Smooth muscle cell (in vitro differentiated cells): ENCODE measurements around the gene TPRA1. TPM values are rescaled to one million over a fixed set of nuclear protein-coding genes. Genes with fewer than 3 reads are reported as not detected.

ENCODE experiments used
- DNase-seq: peaks from one replicate; lab custom pipeline; 2025; ENCODE audit not compliant: unreplicated experiment; lab: John Stamatoyannopoulos, UW
- H2AFZ ChIP-seq: fragments of 200-600 bp; sonication (generic); 2 replicates; pipeline ENCODE4 v1.6.0; 2016; ENCODE audit warnings: antibody characterized with exemption, low read depth, mild to moderate bottlenecking
- H3F3A ChIP-seq: fragments of 200-600 bp; sonication (generic); 2 replicates; pipeline ENCODE4 v1.6.0; 2017; ENCODE audit warnings: antibody characterized with exemption, low read depth
- H3K27ac ChIP-seq: fragments of 200-600 bp; sonication (generic); 2 replicates; pipeline ENCODE4 v1.5.1; 2016; ENCODE audit warnings: low read depth, mild to moderate bottlenecking
- H3K27me3 ChIP-seq: fragments of 200-600 bp; sonication (generic); 2 replicates; pipeline ENCODE4 v1.6.1; 2016; ENCODE audit warnings: low read depth, mild to moderate bottlenecking
- H3K36me3 ChIP-seq: fragments of 200-600 bp; sonication (generic); 2 replicates; pipeline ENCODE4 v1.5.1; 2016; ENCODE audit warnings: low read depth
- H3K4me1 ChIP-seq: fragments of 200-600 bp; sonication (generic); 2 replicates; pipeline ENCODE4 v1.5.1; 2016; ENCODE audit warnings: low read depth
- H3K4me2 ChIP-seq: fragments of 200-600 bp; sonication (generic); 2 replicates; pipeline ENCODE4 v1.6.0; 2016; ENCODE audit warnings: mild to moderate bottlenecking
- H3K4me3 ChIP-seq: fragments of 200-600 bp; sonication (generic); 2 replicates; pipeline ENCODE4 v1.5.1; 2016; ENCODE audit warnings: mild to moderate bottlenecking
- H3K79me2 ChIP-seq: fragments of 200-600 bp; sonication (generic); 2 replicates; pipeline ENCODE4 v1.6.0; 2016; ENCODE audit warnings: low read depth, mild to moderate bottlenecking
- H3K9ac ChIP-seq: fragments of 200-600 bp; sonication (generic); 2 replicates; pipeline ENCODE4 v1.6.0; 2016; ENCODE audit warnings: low read depth
- H3K9me3 ChIP-seq: fragments of 200-600 bp; sonication (generic); replicated peaks from 2 replicates; pipeline ENCODE4 v1.5.1; 2016; ENCODE audit warnings: low read depth
- H4K20me1 ChIP-seq: fragments of 200-600 bp; sonication (generic); 2 replicates; pipeline ENCODE4 v1.6.0; 2016; ENCODE audit warnings: low read depth
- CTCF ChIP-seq: fragments of 200-600 bp; sonication (generic); IDR thresholded peaks from 2 replicates; pipeline ENCODE4 v1.5.1; 2017; ENCODE audit warnings: borderline replicate concordance, mild to moderate bottlenecking, antibody characterized with exemption; ENCODE audit not compliant: insufficient read depth, poor library complexity, severe bottlenecking
- WGBS: methylation state at CpG from one replicate; pipeline ENCODE4 v1.1.7; 2016; ENCODE audit warnings: low lambda C conversion rate; 5-methylcytosine and 5-hydroxymethylcytosine counted together
- polyA plus RNA-seq: library from polyadenylated mRNA; unstranded; fragments of >200 nt; fragmentation: Nextera tagmentation; extraction: Ambion mirVana; gene quantifications from 2 replicates; pipeline ENCODE4 v1.2.1, GENCODE V29; 2016
- total RNA-seq: library from RNA; depleted of rRNA; stranded (reverse); fragments of >200 nt; gene quantifications from 2 replicates; pipeline ENCODE4 v1.2.3, GENCODE V29; 2014

Gene TPRA1
- total RNA-seq (21.6 and 25.9 TPM in 2 replicates), polyA plus RNA-seq (33.0 and 43.5 TPM in 2 replicates)

DNA sequence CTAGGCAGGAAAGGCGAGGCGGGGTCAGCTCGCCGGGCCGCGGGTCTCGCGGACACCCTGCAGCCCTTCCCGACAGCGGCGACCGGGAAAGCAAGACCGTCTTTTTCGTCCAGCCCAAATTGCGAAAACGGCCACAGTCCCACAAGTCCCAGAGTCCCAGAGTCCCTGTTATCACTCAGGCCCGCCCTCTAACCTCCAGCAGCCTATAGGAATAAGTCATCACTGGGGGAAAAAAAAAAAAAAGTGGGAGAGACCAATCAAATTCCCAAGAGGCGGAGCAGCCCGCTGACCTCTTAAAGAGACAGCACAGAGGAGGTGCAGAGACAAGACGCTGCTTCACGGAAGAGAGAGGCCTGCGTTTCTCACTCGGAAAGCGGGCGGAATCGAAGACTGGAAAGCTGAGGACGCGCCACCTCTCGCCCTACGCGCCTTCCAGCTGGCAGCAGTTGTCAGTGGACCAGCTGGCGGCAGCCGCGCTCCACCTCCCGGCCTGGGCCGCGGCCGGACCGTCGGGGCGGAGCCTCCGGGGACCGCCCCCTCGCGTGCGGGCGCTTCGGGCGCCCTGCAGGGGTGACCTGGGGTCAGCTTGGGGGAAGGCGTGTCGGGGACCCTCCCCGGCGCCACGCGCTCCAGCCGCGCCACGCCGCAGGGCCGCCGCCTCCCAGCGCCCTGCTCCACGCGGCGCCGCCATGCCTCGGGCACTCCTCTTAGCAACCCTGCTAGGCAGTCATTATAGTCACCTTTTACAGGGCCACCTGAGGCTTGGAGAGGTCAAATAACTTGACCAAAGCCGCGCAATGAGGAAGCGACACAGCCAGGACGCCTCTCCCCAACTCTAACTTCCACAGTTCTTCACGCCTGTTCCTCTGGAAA lies at the start of gene TPRA1:
Gene TPRA1 (minus strand): TSS at position 141 of the 873 bp plus-strand sequence. CDS start 10,587 bp downstream, outside the sequence.
- no peaks in the 10 kb centered on the region for H3F3A ChIP-seq
- no peaks in the 10 kb centered on the region for H3K36me3 ChIP-seq
- H2AFZ ChIP-seq: peak within 1 kb of the TSS; percentile 77
- H3K79me2 ChIP-seq: peaks cover 43% of the 10 kb centered on the region
- H3K27ac ChIP-seq: peak within 1 kb of the TSS; percentile 85
- peak; percentile 86 for DNase-seq
- TF ChIP-seq CTCF: peak; percentile 13
- under 1% methylated on average over 46 of the region's 72 CpGs for WGBS
- peaks cover 14% of the 10 kb centered on the region for H3K4me1 ChIP-seq
- H3K4me2 ChIP-seq: peak within 1 kb of the TSS; percentile 87
- H3K27me3 ChIP-seq: no peaks in the 10 kb centered on the region
- peaks cover 41% of the 10 kb centered on the region for H4K20me1 ChIP-seq
- no peaks in the 10 kb centered on the region for H3K9me3 ChIP-seq
- peak within 1 kb of the TSS; percentile 80 for H3K9ac ChIP-seq
- H3K4me3 ChIP-seq: peak within 1 kb of the TSS; percentile 90

DNA sequence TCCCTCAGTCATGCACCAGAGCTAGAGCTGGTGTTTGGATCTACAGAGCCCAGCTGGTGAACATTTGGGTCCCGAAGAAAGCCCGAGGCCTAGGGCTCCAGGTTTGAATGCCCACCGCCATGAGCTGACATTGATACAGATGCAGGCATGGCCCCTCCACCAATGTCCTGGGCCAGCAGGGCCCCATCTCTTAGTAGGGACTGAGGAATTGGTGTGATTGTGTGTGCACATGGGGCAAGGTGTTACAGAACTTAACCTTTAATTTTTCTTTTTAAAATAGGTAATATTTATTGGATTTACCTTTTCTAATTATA lies 49.5 kb upstream of the TPRA1 start:
- TF ChIP-seq CTCF: no peak
- Histone ChIP-seq H3K4me2 (no peak overlapping the region), H3K9ac (no peak overlapping the region), H3K4me3 (no peak overlapping the region), H3K27ac (no peak overlapping the region), H3K4me1 (no peaks in the 10 kb centered on the region), H4K20me1 (no peaks in the 10 kb centered on the region), H3K79me2 (no peaks in the 10 kb centered on the region), H3K36me3 (no peaks in the 10 kb centered on the region), H3F3A (no peaks in the 10 kb centered on the region), H3K9me3 (no peaks in the 10 kb centered on the region), H2AFZ (no peak overlapping the region), H3K27me3 (no peaks in the 10 kb centered on the region)
- WGBS: 96% methylated on average over 3 of the region's 3 CpGs
- DNase-seq: no peak

GRCh38 chr3:127639173-127640041 lies 48.9 kb upstream of the TPRA1 start:
- H3K9me3 ChIP-seq: no peaks in the 10 kb centered on the region
- DNase-seq: no peak
- no peaks in the 10 kb centered on the region for H3F3A ChIP-seq
- no peak for TF ChIP-seq CTCF
- H3K36me3 ChIP-seq: no peaks in the 10 kb centered on the region
- H2AFZ ChIP-seq: no peak overlapping the region
- H3K9ac ChIP-seq: no peak overlapping the region
- 79% methylated on average over 5 of the region's 5 CpGs for WGBS
- no peaks in the 10 kb centered on the region for H3K4me1 ChIP-seq
- no peak overlapping the region for H3K4me3 ChIP-seq
- no peak overlapping the region for H3K27ac ChIP-seq
- no peak overlapping the region for H3K4me2 ChIP-seq
- no peaks in the 10 kb centered on the region for H3K79me2 ChIP-seq
- no peaks in the 10 kb centered on the region for H3K27me3 ChIP-seq
- no peaks in the 10 kb centered on the region for H4K20me1 ChIP-seq
